NCI-H446 treated with DMSO at 0.1 percent for 48 hours (cell line): ENCODE measurements around the gene KISS1R.

Experiments
- DNase-seq: peaks from one replicate; lab custom pipeline; 2025; lab: John Stamatoyannopoulos, UW

Gene KISS1R

DNA sequence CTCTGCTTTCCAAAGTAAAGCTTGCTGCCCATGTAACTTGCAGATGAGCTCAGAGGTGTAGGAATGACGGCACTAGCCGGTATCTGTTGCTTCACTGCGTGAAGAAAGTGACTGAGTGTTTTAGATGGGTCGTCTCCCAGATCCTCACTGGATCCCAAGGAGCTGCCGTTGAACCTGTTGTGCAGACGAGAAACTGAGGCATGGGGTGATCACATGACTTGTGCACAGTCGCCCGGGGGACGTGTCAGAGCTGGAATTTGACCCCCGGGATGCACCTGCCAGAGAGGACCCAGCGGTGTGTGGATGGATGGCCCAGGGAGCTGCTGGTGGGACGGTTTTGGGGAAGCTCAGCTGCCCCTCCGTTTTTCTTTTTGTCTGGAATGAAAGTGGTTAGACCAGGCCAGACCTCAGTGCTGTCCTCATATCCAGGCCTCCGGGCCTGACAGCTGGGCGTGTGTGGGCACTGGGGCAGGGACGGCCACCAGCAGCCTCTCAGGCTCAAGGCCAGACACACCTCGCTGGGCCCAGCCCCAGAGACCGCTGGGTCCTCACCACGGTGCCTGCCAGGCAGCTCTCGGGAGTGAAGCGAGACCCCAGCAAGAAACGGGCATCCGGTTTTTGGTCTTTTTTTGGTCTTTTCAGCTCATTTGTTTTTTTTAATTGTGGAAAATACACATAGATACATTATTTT lies 21.2 kb downstream of the KISS1R start:
- DNase-seq, result no peak

DNA sequence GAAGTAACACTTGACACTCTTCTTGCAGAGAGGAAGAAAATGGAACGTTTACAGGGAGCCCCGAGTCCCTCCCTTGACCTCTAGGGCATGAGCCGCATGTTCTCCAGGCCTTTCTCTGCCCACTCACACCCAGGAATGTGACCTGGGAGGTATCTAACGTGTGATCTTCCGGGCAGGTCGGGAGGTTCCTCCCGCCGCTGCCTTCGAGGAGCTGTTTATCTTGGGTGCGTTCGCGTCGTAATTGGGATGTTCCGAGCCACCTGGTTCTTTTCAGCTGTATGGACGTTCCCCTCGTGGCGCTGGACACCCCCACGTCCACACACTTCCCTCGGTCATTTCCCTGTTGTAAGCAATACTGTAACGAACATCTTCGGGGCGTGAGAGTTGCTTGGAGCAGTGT lies 22.3 kb downstream of the KISS1R start:
- DNase-seq, result no peak

DNA sequence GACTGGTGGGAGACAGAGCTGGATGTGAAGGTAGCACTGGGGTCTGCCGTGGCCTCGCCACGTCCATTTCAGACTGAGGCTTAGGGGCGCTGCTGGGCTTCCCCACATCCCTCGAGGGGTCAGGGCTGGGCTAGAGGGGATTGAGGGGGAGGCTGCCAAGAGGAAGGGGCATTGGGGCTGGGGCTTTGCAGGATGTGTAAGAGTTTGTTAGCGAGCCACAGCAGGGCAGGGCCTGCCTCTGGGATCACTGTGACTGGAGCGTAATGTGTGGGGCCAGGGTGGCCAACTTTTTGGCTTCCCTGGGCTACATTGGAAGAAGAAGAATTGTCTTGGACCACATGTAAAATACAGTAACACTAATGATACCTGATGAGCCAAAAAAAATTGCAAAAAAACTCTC lies 22.8 kb downstream of the KISS1R start:
- no peak for DNase-seq

DNA sequence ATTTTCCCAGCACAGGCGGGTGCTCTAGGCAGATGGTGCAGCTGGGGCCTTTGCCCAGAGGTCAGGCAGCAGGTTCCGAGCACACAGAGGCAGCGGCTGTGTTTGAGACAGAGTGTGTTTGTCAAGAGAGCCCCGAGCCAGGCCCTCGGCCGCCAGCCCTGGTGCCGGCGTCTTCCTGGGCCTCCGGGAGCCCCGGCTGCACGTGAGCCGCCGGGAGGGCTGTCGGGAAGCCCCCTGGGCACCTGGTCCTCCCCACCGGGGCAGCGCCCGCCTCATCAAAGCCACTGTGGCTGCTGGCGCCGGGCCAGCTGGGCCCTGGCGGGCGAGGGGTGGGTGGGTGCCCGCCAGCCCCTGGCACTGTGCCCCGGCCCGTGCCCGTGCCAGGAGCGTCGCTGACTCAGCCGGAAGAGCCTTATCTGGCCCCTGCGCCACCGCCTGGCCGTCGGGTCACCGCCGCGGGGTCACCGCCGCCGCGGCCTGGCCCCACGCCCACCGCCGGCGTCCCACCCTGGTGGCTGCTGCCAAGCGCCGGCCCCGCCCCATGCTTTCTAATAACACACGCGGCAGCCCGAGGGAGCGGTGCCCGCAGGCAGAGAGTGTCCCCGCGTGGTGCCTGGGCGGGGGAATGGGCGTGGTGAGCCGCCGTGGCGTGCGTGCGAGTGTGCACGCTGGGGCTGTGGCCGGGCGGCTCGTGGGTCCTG lies 23.6 kb downstream of the KISS1R start:
- peak; percentile 88 for DNase-seq

DNA sequence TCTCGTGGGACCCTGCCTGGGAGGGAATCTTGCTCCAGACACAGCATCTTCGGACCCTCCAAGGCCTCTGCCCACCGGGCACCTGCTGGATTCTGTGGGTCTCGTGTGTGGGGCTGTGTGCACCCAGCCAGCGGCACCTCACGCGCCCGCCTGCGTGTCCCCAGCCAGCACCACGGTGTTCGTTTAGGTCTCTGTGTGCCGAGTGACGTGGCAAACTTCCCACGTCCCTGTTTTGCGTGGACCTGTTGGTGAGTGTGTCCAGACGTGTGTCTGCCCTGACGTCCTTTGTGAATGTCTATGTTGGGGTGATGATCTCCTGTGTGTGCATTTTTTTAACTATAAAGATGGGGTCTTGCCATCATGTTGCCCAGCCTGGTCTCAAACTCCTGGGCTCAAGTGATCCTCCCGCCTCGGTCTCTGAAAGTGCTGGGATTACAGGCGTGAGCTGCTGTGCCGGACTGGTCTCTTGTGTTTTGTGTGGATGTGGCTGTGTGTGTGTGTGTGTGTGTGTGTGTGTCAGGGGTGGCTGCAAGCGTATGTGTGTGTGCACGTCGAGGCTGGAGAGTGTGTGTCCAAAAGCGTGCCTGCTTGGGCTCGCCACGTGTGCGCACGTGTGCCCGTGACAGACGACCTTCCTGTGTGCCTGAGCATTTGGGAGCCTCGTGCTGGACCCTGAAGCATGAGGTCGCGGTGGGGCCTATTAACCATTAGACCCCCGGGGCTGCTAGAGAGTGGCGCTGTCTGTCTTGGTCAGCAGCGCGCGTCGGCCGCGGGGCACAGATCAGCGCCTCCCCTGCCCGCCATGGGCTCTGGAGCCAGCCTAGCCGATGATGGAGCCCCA lies 24.4 kb downstream of the KISS1R start:
- DNase-seq, result no peak

DNA sequence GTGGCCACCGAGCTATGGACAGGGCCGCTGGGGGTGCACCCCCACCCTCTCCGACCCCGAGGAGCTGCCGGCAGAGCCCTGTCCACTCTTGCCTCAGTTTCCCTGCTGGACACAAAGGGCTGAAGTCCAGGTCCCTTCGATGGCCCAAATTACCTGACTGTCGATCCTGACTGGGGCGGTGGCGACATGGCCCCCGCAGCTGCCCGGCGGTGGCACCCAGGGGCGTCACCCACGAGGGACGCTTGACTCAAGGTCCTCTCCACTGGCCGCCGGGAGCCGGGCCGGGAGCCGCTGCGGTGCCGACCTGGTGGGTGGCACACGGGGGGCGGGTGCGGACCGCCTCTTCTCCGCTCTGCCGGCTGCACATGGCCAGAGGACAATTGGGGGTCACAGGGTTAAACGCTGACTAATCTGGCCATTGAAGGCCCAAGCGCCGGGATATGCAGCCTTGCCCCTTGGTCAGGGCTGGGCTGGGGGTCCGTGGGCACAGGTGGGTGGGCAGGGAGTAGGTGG lies 25.1 kb downstream of the KISS1R start:
- no peak for DNase-seq

DNA sequence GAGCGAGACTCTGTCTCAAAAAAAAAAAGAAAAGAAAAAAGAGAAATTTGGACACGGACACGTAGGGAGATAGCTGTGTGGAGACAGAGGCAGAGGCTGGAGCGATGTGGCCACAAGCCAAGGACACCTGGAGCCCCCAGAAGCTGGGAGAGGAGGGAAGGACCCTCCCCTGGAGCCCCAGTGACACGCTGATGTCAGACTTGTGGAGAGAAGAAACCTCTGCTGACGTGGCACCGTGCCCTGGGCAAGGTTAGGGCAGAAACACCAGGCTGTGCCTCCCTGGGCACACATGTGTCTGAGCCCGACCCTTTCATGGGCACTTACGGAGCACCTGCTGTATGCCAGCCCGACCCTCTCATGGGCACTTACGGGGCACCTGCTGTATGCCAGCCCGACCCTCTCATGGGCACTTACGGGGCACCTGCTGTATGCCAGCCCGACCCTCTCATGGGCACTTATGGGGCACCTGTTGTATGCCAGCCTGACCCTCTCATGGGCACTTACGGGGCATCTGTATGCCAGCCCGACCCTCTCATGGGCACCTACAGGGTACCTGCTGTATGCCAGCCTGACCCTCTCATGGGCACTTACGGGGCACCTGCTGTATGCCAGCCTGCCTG lies 26.5 kb downstream of the KISS1R start:
- DNase-seq, result no peak

DNA sequence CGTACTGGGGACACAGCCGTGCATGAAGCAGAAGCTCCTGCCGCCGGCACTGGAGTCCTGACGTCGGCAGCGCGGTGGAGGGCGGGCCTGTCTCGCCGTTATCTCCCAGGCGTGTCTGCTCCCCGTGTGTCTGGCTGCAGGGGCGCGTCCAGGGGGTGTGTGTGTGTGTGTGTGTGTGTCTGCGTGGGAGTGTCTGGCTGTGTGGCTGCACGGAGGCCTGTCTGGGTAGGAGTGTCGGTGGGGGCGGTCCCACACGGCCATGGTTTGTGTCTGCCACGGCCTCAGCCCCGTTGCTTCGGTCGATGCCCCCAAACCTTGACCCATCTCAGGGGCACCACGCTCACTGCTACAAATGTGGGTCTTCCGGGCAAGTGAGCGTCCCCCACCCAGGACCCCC lies 27.0 kb downstream of the KISS1R start:
- DNase-seq, result no peak

DNA sequence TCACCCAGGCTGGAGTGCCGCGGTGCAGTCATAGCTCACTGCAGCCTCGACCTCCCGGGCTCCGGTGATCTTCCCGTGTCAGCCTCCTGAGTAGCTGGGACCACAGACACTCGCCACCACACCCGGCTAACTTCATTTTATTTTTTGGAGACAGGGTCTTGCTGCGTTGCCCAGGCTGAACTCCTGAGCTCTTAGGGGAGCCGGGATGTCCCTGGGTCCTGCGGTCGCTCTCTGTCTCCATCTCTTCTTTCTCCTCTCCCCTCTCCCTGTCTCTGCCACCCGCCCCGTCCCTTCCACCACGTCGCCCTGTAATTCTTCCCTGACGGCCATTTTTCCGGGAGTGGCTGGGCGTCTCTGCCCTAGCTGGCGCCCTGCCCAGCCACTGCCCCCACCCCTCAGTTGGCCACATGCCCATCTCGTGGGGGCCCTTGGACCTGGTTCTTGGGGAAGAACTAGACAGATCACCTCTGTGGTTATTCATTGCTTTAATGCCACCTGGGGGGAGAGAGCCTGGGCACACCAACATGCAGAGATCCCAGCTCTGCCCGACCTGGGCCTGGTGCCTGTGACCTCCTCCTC lies 27.6 kb downstream of the KISS1R start:
- no peak for DNase-seq

DNA sequence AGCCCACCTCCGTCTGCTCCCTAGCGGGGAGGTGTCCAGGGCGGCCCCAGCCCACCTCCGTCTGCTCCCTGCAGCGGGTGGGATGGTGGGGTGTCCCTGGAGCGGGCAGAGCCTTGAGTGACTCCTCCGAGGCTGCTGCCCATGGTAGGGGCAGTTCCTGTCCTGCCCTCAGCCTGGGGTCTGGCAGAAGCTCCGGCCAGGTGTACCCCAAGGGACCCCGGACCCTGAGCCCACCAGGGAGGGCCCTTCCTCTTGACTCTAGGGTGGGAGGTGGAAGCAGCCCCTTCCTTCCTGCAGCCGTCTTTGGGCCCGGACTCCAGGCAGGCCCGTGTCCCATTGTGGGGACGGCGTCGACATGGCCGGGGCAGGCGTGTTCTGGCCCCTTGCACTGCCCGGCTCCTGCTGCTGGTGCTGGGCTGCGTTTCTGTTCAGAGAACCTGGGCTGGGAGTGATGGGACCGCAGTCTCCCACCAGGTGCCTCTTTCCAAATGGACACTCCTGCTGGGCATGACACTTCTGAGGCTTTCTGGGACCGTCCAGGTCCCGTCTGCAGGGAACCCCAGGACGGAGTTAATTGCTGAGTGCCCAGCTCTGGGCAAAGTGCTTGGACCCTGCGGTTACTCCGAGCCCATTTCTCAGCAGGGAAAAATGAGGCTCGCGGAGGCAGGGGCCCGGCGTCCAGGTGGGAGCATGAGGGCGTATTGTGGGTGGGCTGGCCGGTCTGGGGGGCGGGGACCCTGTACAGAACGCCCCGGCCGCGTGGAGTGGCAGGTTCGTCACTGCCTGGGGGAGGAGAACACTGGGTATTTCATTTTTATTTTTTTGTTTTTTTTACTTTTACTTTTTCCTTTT lies 28.5 kb downstream of the KISS1R start:
- no peak for DNase-seq

DNA sequence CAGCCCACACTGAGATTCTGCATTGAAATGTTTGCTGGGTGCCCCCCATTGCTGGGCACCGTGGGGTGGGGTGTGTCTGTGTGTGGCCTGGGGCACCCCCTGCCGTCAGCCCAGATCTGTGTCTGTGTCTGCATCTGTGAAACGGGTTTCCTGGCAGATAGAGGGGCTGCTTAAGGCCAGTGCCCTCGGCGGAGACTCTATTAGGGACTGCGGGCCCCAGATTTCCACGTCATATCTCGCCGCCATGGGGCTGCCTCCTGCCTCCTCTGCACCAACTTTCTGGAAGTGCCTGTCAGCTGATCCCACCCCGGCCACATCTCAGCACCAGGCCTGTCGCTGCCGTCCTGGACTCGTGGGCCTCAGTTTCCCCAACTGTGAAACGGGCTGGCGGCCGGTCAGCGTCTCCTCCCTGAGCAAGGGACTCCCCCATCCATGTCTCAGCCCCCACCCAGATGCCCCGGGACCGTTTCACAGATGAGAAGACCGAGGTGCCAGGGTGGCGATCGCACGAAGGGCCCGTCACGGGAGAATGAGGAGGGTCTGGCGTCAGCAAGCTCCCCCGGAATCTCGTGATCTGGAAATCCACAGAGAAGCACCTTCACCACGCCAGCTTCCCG lies 30.1 kb downstream of the KISS1R start:
- no peak for DNase-seq

DNA sequence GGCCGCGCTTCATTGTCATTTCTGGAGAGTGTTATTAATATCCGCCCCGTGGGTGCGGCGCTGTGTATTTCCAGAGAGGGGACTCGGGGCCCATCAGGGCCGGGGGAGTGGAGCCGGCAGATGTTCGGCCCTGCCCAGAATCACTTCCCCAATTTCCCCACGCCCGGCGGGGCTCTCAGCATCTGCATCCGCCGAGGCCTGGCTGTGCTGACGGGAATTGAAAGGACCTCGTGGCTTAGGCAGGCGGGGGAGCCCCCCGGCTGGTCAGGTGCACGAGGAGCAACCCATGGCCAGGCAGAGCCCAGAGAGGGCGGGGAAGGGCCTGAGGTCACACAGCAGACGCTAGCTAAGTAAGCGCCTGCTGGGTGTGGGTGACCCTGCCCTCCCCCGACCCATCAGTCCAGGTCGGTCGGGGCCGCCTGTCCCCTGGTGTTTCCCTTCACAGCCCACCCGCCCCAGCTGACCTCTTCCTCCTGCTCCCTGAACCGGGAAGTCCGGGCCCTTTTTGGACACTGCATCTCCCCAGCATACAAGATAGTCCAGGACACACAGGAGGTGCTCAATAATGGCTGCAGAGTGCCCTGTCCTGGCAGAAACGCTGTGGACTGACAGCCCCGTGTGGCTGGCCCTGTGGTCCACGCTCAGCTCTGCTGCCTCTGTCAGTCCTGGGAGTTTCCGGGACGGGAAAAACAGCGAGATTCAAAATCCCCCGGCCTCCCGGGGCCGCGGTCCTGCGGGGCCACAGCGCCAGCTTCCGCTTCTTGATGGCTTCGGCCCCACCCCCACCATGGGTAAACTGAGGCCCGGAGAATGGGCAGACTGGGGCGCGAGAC lies 30.8 kb downstream of the KISS1R start:
- no peak for DNase-seq

DNA sequence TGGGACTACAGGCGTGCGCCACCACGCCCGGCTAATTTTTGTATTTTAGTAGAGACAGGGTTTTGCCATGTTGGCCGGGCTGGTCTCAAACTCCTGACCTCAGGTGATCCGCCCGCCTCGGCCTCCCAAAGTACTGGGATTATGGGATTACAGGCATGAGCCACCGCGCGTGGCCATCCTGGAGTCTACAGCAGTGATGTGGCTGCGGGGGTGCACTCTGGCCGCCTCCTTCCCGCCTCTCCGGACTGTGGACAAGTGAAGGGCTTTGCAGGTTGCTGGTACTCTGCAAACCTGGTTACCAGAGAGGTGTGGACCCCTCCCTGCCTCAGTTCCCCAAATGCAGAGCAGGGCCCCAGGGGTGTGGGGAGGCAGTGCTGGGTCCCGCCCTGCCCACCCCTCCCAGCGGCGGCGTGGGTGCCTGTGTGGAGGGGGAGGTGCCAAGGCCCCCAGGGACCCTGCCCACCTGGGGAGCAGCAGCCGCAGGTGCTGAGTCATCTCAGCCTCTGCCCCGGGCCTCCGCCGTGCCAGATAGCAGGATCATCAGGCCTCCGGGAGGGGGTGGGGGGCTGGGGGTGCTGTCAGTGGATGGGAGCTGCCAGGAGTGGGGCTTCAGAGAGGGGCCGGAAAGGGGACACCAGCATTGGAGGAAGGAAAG lies 31.8 kb downstream of the KISS1R start:
- no peak for DNase-seq

DNA sequence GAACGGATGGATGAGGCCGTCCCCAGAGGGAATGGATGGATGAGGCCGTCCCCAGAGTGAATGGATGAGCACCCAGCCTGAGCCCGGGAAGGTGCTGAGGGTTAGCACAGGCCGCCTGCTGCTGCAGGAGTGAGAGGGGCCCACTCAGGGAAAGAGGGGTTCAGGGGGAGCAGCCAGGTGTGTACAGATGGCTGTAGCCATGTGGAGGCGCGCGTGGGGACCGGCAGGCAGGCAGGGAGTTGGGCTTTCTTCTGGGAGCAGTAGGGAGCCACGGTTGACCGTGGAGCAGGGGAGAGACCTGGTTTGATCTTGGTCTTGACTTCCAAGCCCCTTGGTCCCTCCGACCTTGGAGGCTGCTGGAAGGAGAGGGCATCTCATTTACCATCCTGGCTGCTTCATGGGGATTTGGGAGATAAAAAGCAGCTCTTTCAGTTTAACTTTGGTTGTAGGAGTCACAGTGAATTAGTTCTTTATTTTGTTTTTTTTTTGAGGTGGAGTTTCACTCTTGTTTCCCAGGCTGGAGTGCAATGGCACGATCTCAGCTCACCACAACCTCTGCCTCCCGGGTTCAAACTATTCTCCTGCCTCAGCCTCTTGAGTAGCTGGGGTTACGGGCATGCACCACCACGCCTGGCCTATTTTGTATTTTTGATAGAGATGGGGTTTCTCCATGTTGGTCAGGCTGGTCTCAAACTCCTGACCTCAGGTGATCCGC lies 33.4 kb downstream of the KISS1R start:
- no peak for DNase-seq

DNA sequence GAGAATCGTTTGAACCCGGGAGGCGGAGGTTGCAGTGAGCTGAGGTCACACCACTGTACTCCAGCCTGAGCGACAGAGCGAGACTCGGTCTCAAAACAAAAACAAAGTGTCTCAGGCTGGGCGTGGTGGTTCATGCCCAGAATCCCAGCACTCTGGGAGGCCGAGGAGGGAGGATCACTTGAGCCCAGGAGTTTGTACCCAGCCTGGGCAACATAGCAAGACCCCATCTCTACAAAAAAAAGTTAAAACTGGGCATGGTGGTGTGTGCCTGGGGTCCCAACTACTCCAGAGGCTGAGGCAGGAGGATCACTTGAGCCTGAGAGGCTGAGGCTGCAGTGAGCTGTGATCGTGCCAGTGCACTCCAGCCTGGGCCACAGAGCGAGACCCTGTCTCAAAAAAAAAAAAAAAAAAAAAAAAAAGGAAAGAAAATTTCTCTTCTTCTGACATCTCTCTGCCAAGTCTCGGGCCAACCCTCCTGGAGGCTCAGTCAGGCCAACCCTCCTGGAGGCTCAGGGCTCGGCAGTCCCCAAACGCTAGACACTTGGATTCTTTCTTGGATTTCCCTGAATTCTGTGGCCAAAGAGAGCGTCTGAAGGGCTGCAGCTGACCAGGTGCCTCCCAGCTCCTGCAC lies 35.0 kb downstream of the KISS1R start:
- DNase-seq, result no peak

DNA sequence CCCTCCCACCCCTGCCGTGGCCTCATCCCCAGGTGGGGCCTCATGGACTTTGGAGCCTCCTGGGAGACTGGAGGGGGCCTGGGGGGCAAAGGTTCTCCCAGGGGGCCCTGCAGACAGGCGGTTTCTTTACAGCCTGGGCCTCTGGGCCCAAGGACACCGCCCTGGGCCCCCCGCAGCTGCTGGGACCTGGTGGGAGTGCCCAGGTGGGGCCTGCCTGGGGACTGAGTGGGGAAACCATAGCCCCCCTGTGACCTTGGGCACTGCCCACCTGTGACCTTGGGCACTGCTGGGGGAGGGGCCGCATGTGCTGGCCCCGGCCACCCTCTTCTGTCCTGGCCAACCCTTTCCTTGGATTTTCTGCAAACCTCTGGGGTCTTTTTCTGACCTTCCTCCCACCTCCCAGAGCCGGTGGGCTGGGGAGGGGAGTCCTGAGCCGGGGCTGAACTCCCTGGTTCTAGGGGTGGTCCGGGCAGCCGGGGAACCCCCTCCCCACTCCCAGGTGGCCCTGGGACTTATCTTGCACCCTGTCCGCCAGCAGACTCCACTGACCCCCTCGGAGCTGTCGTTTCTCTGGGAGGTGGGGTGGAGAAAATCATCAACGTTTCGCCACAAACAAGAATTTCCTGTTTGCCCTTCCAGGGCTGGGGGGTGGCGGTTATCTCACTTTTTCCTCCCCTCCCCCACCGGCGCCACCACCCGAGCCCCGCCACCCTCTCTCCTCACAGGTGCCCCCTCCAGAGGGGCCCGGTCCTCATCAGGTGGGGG lies 35.7 kb downstream of the KISS1R start:
- DNase-seq, result no peak
